MCF 10A (cell line): ENCODE results near the gene ZNF212. TPM values are rescaled to one million over a fixed set of nuclear protein-coding genes. Genes with fewer than 3 reads are reported as not detected.

Experiments
- BruUV-seq: library from RNA; stranded (reverse); fragments of 400-500 nt; replicated peaks from 2 replicates; lab custom pipeline; 2021; lab: Mats Ljungman, UMichigan
- CTCF ChIA-PET: fragments of 300-600 bp; sonication (Branson Sonifier 250); formaldehyde crosslinking; extraction: SDS; loops from one replicate; lab custom pipeline; 2021; ENCODE audit warnings: antibody characterized with exemption, inconsistent platforms; lab: Yijun Ruan, JAX
- POLR2A ChIA-PET: fragments of 300-600, 350-650 bp; sonication (Branson Sonifier 250); formaldehyde crosslinking; extraction: SDS; loops from one replicate; lab custom pipeline; 2020; ENCODE audit warnings: antibody characterized with exemption, inconsistent platforms; lab: Yijun Ruan, JAX
- DNase-seq: peaks from one replicate; pipeline ENCODE4 v3.0.0-alpha.2; 2018; ENCODE audit not compliant: unreplicated experiment
- H3K27ac Mint-ChIP-seq: one replicate; pipeline ENCODE4 v1.8.0; 2022; ENCODE audit warnings: mild to moderate bottlenecking, low read depth, mixed read lengths; ENCODE audit not compliant: unreplicated experiment
- H3K27me3 Mint-ChIP-seq: one replicate; pipeline ENCODE4 v1.8.0; 2022; ENCODE audit warnings: mixed read lengths; ENCODE audit not compliant: insufficient read depth, unreplicated experiment
- H3K36me3 Mint-ChIP-seq: one replicate; pipeline ENCODE4 v1.8.0; 2022; ENCODE audit warnings: mild to moderate bottlenecking, moderate library complexity, mixed read lengths; ENCODE audit not compliant: insufficient read depth, unreplicated experiment
- H3K4me1 Mint-ChIP-seq: one replicate; pipeline ENCODE4 v1.8.0; 2022; ENCODE audit warnings: mixed read lengths; ENCODE audit not compliant: insufficient read depth, unreplicated experiment
- H3K4me3 Mint-ChIP-seq: one replicate; pipeline ENCODE4 v1.8.0; 2022; ENCODE audit warnings: mild to moderate bottlenecking, moderate library complexity, mixed read lengths; ENCODE audit not compliant: unreplicated experiment
- H3K9me3 Mint-ChIP-seq: one replicate; pipeline ENCODE4 v1.8.0; 2022; ENCODE audit warnings: mixed read lengths; ENCODE audit not compliant: unreplicated experiment
- intact Hi-C: fragments of 100-400 bp; cut with micrococcal nuclease; formaldehyde crosslinking; loops from 2 replicates; pipeline ENCODE4 v1.14.1; 2022
- total RNA-seq: library from RNA; stranded (reverse); gene quantifications from 2 replicates; pipeline ENCODE4 v1.2.3, GENCODE V29; 2022
- TF ChIP-seq, protein P1 (sequence below): fragments of 200-600 bp; IDR thresholded peaks from one replicate; pipeline ENCODE4 v1.8.0; 2022; ENCODE audit warnings: antibody characterized with exemption, mild to moderate bottlenecking; ENCODE audit not compliant: unreplicated experiment

Gene ZNF212
- total RNA-seq, 1 experiment from 2014 or later = 10.5 TPM

GRCh38 chr7:149284850-149285585 lies 45.6 kb downstream of the ZNF212 start:
- TF ChIP-seq, protein P1, sequence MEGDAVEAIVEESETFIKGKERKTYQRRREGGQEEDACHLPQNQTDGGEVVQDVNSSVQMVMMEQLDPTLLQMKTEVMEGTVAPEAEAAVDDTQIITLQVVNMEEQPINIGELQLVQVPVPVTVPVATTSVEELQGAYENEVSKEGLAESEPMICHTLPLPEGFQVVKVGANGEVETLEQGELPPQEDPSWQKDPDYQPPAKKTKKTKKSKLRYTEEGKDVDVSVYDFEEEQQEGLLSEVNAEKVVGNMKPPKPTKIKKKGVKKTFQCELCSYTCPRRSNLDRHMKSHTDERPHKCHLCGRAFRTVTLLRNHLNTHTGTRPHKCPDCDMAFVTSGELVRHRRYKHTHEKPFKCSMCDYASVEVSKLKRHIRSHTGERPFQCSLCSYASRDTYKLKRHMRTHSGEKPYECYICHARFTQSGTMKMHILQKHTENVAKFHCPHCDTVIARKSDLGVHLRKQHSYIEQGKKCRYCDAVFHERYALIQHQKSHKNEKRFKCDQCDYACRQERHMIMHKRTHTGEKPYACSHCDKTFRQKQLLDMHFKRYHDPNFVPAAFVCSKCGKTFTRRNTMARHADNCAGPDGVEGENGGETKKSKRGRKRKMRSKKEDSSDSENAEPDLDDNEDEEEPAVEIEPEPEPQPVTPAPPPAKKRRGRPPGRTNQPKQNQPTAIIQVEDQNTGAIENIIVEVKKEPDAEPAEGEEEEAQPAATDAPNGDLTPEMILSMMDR = no peak
- CTCF ChIA-PET = interaction anchor here (0.6 to 1.3 kb wide), 8 partner anchors 12 to 158 kb away, joined by 3 to 5 read pairs (median 4); partner anchors contain the start of gene ZNF783
- H3K27ac Mint-ChIP-seq = peak overlapping the region; percentile 65
- POLR2A ChIA-PET = interaction anchor here (0.7 to 2.3 kb wide), 5 partner anchors 17 to 86 kb away, joined by 3 to 13 read pairs (median 4); partner anchors contain the start of gene ZNF783
- H3K27me3 Mint-ChIP-seq = no peaks in the 10 kb centered on the region
- no TSS peak for BruUV-seq
- no peaks in the 10 kb centered on the region for H3K9me3 Mint-ChIP-seq
- intact Hi-C loops = no loop called here
- H3K4me3 Mint-ChIP-seq = peak overlapping the region; percentile 71
- H3K36me3 Mint-ChIP-seq = peaks cover 50% of the 10 kb centered on the region
- DNase-seq = peak; percentile 87
- H3K4me1 Mint-ChIP-seq = peaks cover 14% of the 10 kb centered on the region

GRCh38 chr7:149285603-149286002 lies 46.2 kb downstream of the ZNF212 start:
- BruUV-seq = no TSS peak

DNA sequence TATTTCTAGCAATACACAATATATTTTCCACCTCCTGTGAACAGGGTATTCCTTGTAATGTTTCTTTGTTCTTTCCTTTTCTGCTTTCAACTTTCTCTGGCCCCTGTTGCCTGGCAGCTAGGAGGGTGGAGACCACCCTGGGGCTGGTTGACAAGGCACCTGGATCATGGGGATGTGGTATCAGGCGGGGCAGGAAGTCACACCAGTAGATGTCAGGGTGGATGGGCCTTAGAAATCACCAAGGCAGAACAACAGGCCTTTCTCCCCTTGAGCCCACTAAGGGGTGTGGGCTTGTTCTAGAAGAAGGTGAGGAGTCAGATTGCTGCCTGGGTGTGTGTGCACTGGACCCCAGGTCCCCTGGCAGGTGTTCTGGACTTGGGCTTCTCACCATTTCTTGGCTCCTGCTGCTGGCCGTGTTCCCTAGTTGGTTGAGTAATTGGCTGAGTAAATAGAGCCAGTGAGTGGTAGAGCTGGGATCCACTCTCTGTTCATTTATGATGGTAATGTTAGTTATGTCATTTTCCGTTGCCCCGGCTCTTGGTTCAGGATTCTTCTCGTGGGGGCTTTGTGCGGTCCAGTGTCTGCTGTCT lies 47.5 kb downstream of the ZNF212 start:
- Mint-ChIP-seq H3K27ac (no peak overlapping the region), H3K36me3 (peaks cover 39% of the 10 kb centered on the region), H3K9me3 (no peaks in the 10 kb centered on the region), H3K4me3 (no peak overlapping the region), H3K27me3 (no peaks in the 10 kb centered on the region), H3K4me1 (peaks cover 14% of the 10 kb centered on the region)
- peak; percentile 61 for DNase-seq
- CTCF ChIA-PET = interaction anchor here (1.0 kb wide), 1 partner anchor 23 kb away, joined by 3 read pairs; no protein-coding TSS in a partner anchor
- no TSS peak for BruUV-seq
- POLR2A ChIA-PET = no interaction called here
- intact Hi-C loops = no loop called here
- TF ChIP-seq, protein P1 = no peak

More at GRCh38 chr7:149285603-149286002, 46.2 kb downstream of the ZNF212 start:
- peak overlapping the region; percentile 65 for H3K27ac Mint-ChIP-seq
- ChIA-PET POLR2A (interaction anchor here (2.3 kb wide), 1 partner anchor 24 kb away, joined by 13 read pairs; the partner anchor contains the start of gene ZNF783), CTCF (no interaction called here)
- TF ChIP-seq, protein P1 = no peak
- intact Hi-C loops = no loop called here
- H3K36me3 Mint-ChIP-seq = peaks cover 46% of the 10 kb centered on the region
- DNase-seq = no peak
- no peaks in the 10 kb centered on the region for H3K9me3 Mint-ChIP-seq
- H3K27me3 Mint-ChIP-seq = no peaks in the 10 kb centered on the region
- H3K4me1 Mint-ChIP-seq = peaks cover 14% of the 10 kb centered on the region
- H3K4me3 Mint-ChIP-seq = peak overlapping the region; percentile 71

GRCh38 chr7:149287622-149288021 lies 48.2 kb downstream of the ZNF212 start:
- H3K27ac Mint-ChIP-seq = no peak overlapping the region
- peaks cover 41% of the 10 kb centered on the region for H3K36me3 Mint-ChIP-seq
- H3K27me3 Mint-ChIP-seq = no peaks in the 10 kb centered on the region
- BruUV-seq = no TSS peak
- no peak overlapping the region for H3K4me3 Mint-ChIP-seq
- CTCF ChIA-PET = interaction anchor here (0.7 to 1.0 kb wide), 2 partner anchors 22 to 173 kb away, joined by 3 read pairs; partner anchors contain the start of gene ZNF777
- POLR2A ChIA-PET = no interaction called here
- no peaks in the 10 kb centered on the region for H3K9me3 Mint-ChIP-seq
- TF ChIP-seq, protein P1 = no peak
- H3K4me1 Mint-ChIP-seq = peaks cover 14% of the 10 kb centered on the region
- intact Hi-C loops = no loop called here
- no peak for DNase-seq
